Measurements from ENCODE around the gene CNGB1. TPM values are rescaled to one million over a fixed set of nuclear protein-coding genes. Genes with fewer than 3 reads are reported as not detected.

The CNGB1 gene
- total RNA-seq, 1 experiment from 2014 or later, result not detected

DNA sequence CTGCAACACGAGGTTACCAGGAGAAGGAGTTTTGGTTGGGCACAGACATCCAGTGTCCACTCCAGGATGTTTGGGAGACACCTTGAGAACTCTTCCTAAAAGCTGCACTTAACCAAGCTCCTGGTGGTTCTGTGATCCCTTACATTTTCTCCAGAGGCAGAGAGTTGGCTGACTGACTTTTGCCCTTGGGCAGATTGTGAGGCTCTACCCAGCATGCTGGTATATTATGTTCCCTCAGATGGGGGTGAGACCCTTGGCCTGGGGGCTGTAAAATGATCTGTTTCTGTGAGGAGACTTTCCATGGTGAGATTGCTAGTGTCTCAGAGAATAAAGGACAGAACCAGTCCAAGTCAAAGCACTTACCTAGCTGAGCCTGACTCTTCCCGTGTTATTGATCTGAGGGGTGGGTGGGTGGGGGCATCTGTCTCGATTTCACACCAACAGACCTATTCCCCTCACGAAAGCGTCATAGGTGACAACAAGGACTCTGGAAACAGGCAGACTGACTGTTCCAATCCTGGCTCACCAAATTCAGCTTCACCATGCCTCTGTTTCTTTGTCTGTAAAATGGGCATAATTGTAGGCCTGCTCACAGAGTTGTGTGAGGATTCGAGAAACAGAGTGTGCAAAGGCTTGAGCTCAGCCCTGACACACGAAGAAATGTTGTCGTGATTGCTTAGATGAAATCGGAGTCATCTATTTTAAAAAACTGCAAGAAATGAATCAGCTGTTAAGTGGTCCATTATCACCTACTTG, 42.5 kb upstream of the CNGB1 start:
- TF ChIP-seq POLR2A (IDR thresholded peaks at IDR 0.05; ENCODE audit: borderline replicate concordance, extremely low read depth, insufficient read depth, insufficient read length) (no peak), ZFX (IDR thresholded peaks at IDR 0.05) (no peak), CEBPB (IDR thresholded peaks at IDR 0.05; ENCODE audit: low read depth) (no peak), EGR1 (IDR thresholded peaks at IDR 0.05; ENCODE audit: low read depth) (no peak), YY1 (IDR thresholded peaks at IDR 0.05; ENCODE audit: extremely low read depth, insufficient replicate concordance, low read depth, low read length) (no peak), SIN3A (IDR thresholded peaks at IDR 0.05; ENCODE audit: low read depth) (no peak), POLR2AphosphoS5 (IDR thresholded peaks at IDR 0.05; ENCODE audit: low read depth, low read length) (no peak)
- TF ChIP-seq, protein P1, sequence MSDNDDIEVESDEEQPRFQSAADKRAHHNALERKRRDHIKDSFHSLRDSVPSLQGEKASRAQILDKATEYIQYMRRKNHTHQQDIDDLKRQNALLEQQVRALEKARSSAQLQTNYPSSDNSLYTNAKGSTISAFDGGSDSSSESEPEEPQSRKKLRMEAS (IDR thresholded peaks at IDR 0.05), result no peak
- TF ChIP-seq, protein P2, sequence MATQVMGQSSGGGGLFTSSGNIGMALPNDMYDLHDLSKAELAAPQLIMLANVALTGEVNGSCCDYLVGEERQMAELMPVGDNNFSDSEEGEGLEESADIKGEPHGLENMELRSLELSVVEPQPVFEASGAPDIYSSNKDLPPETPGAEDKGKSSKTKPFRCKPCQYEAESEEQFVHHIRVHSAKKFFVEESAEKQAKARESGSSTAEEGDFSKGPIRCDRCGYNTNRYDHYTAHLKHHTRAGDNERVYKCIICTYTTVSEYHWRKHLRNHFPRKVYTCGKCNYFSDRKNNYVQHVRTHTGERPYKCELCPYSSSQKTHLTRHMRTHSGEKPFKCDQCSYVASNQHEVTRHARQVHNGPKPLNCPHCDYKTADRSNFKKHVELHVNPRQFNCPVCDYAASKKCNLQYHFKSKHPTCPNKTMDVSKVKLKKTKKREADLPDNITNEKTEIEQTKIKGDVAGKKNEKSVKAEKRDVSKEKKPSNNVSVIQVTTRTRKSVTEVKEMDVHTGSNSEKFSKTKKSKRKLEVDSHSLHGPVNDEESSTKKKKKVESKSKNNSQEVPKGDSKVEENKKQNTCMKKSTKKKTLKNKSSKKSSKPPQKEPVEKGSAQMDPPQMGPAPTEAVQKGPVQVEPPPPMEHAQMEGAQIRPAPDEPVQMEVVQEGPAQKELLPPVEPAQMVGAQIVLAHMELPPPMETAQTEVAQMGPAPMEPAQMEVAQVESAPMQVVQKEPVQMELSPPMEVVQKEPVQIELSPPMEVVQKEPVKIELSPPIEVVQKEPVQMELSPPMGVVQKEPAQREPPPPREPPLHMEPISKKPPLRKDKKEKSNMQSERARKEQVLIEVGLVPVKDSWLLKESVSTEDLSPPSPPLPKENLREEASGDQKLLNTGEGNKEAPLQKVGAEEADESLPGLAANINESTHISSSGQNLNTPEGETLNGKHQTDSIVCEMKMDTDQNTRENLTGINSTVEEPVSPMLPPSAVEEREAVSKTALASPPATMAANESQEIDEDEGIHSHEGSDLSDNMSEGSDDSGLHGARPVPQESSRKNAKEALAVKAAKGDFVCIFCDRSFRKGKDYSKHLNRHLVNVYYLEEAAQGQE (IDR thresholded peaks at IDR 0.05; ENCODE audit: low read depth), result no peak
- TF ChIP-seq, protein P3, sequence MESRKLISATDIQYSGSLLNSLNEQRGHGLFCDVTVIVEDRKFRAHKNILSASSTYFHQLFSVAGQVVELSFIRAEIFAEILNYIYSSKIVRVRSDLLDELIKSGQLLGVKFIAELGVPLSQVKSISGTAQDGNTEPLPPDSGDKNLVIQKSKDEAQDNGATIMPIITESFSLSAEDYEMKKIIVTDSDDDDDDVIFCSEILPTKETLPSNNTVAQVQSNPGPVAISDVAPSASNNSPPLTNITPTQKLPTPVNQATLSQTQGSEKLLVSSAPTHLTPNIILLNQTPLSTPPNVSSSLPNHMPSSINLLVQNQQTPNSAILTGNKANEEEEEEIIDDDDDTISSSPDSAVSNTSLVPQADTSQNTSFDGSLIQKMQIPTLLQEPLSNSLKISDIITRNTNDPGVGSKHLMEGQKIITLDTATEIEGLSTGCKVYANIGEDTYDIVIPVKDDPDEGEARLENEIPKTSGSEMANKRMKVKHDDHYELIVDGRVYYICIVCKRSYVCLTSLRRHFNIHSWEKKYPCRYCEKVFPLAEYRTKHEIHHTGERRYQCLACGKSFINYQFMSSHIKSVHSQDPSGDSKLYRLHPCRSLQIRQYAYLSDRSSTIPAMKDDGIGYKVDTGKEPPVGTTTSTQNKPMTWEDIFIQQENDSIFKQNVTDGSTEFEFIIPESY (IDR thresholded peaks at IDR 0.05; ENCODE audit: extremely low read depth, insufficient replicate concordance, low read length), result no peak
- TF ChIP-seq, protein P4, sequence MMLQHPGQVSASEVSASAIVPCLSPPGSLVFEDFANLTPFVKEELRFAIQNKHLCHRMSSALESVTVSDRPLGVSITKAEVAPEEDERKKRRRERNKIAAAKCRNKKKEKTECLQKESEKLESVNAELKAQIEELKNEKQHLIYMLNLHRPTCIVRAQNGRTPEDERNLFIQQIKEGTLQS (IDR thresholded peaks at IDR 0.05), result no peak
- H3K4me1 ChIP-seq (ENCODE audit: control insufficient read depth in 1 of 2, insufficient read depth in 2 of 2, low read length in 2 of 2), result peaks cover 0 to 9% of the 10 kb centered on the region in 2 experiments; a peak in 1 of 4 replicates
- CTCF ChIA-PET, result no interaction called here
- no peaks in the 10 kb centered on the region for H3K79me2 ChIP-seq (ENCODE audit: insufficient read depth, low read length)
- ATAC-seq, result no peak
- no peaks in the 10 kb centered on the region for H3K9me2 ChIP-seq (ENCODE audit: insufficient read depth)
- no peak overlapping the region for H2AFZ ChIP-seq (ENCODE audit: low read depth, low read length, poor library complexity, severe bottlenecking)
- BruUV-seq (replicated peaks), result no TSS peak
- H3K27me3 ChIP-seq (ENCODE audit: insufficient read depth, low read length), result no peaks in the 10 kb centered on the region
- no peak overlapping the region for H3K27ac ChIP-seq (ENCODE audit: low read depth, low read length)
- peaks cover 21 to 25% of the 10 kb centered on the region in 2 experiments; a peak in 3 of 4 replicates for H3K36me3 ChIP-seq (ENCODE audit: control insufficient read depth in 1 of 2, insufficient read depth in 2 of 2, low read length in 2 of 2)
- no peaks in the 10 kb centered on the region for H3K9me3 ChIP-seq (ENCODE audit: control insufficient read depth in 1 of 2, insufficient read depth in 1 of 2, low read depth in 1 of 2, low read length in 2 of 2)
- H4K20me1 ChIP-seq (ENCODE audit: insufficient read depth), result no peaks in the 10 kb centered on the region
- RAD21 ChIA-PET (ENCODE audit: low non-redundant PET in 1 of 2, low total read pairs in 2 of 2, uncharacterized antibody in 2 of 2, unreplicated experiment in 2 of 2), result no interaction called here
- POLR2A ChIA-PET, result interaction anchor here (1.5 kb wide), 1 partner anchor 11 kb away, joined by 4 read pairs; no protein-coding TSS in a partner anchor
- H3K4me2 ChIP-seq (ENCODE audit: low read length), result no peak overlapping the region
- H3K9ac ChIP-seq (ENCODE audit: low read length), result no peak overlapping the region
- intact Hi-C loops (cut with micrococcal nuclease), result no loop called here
- H3K4me3 ChIP-seq (replicated peaks in 1 of 2; ENCODE audit: low read depth in 1 of 2, low read length in 2 of 2), result no peak overlapping the region
- no peak for DNase-seq (ENCODE audit: low read depth, low spot score)

Data from HCT116 (cell line).